ENCODE data around the gene AARS2.

Gene AARS2

GRCh38 chr6:44355640-44356039 is 42.5 kb upstream of the AARS2 start:
- TF ChIP-seq, protein P1, sequence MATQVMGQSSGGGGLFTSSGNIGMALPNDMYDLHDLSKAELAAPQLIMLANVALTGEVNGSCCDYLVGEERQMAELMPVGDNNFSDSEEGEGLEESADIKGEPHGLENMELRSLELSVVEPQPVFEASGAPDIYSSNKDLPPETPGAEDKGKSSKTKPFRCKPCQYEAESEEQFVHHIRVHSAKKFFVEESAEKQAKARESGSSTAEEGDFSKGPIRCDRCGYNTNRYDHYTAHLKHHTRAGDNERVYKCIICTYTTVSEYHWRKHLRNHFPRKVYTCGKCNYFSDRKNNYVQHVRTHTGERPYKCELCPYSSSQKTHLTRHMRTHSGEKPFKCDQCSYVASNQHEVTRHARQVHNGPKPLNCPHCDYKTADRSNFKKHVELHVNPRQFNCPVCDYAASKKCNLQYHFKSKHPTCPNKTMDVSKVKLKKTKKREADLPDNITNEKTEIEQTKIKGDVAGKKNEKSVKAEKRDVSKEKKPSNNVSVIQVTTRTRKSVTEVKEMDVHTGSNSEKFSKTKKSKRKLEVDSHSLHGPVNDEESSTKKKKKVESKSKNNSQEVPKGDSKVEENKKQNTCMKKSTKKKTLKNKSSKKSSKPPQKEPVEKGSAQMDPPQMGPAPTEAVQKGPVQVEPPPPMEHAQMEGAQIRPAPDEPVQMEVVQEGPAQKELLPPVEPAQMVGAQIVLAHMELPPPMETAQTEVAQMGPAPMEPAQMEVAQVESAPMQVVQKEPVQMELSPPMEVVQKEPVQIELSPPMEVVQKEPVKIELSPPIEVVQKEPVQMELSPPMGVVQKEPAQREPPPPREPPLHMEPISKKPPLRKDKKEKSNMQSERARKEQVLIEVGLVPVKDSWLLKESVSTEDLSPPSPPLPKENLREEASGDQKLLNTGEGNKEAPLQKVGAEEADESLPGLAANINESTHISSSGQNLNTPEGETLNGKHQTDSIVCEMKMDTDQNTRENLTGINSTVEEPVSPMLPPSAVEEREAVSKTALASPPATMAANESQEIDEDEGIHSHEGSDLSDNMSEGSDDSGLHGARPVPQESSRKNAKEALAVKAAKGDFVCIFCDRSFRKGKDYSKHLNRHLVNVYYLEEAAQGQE (IDR thresholded peaks at IDR 0.05; ENCODE audit: insufficient read depth in 1 of 2, low read depth in 2 of 2, low read length in 2 of 2), result no peak
- TF ChIP-seq POLR2AphosphoS5 (IDR thresholded peaks at IDR 0.05; ENCODE audit: low read depth, low read length), result no peak
- TF ChIP-seq SIN3A (IDR thresholded peaks at IDR 0.05; ENCODE audit: borderline replicate concordance, insufficient read depth, low read length), result no peak
- TF ChIP-seq TAF1 (IDR thresholded peaks at IDR 0.05; ENCODE audit: borderline replicate concordance, insufficient read depth, low read length), result no peak
- TF ChIP-seq FOXP2 (optimal IDR thresholded peaks at IDR 0.05; ENCODE audit: borderline replicate concordance, extremely low read depth, extremely low read length, insufficient read depth), result no peak

- TF ChIP-seq TAF1 (IDR thresholded peaks at IDR 0.05; ENCODE audit: borderline replicate concordance, insufficient read depth, low read length) (no peak), FOXP2 (optimal IDR thresholded peaks at IDR 0.05; ENCODE audit: borderline replicate concordance, extremely low read depth, extremely low read length, insufficient read depth) (no peak), POLR2AphosphoS5 (IDR thresholded peaks at IDR 0.05; ENCODE audit: low read depth, low read length) (no peak), SIN3A (IDR thresholded peaks at IDR 0.05; ENCODE audit: borderline replicate concordance, insufficient read depth, low read length) (no peak)
- TF ChIP-seq, protein P1 (IDR thresholded peaks at IDR 0.05; ENCODE audit: insufficient read depth in 1 of 2, low read depth in 2 of 2, low read length in 2 of 2), result no peak
Measured at GRCh38 chr6:44353336-44353735, 40.2 kb upstream of the AARS2 start.

DNA sequence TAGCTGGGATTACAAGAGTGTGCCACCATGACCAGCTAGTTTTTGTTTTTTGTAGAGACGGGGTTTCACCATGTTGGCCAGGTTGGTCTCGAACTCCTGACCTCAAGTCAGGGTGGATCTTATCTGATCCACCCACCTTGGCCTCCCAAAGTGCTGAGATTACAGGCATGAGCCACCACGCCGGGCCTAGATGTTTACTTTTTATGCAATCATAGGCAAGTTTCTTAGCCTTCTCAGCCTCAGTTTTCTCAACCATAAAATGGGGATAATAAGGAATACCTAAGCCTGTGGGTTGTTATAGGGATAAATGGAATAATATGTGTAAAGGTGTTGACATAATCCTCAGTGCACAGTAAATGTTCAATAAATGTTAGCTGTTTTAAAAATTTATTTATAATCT is 39.1 kb upstream of the AARS2 start:
- TF ChIP-seq TAF1 (IDR thresholded peaks at IDR 0.05; ENCODE audit: borderline replicate concordance, insufficient read depth, low read length), result no peak
- no peak for TF ChIP-seq SIN3A (IDR thresholded peaks at IDR 0.05; ENCODE audit: borderline replicate concordance, insufficient read depth, low read length)
- TF ChIP-seq, protein P1 (IDR thresholded peaks at IDR 0.05; ENCODE audit: insufficient read depth in 1 of 2, low read depth in 2 of 2, low read length in 2 of 2), result no peak
- no peak for TF ChIP-seq FOXP2 (optimal IDR thresholded peaks at IDR 0.05; ENCODE audit: borderline replicate concordance, extremely low read depth, extremely low read length, insufficient read depth)
- TF ChIP-seq POLR2AphosphoS5 (IDR thresholded peaks at IDR 0.05; ENCODE audit: low read depth, low read length), result no peak

GRCh38 chr6:44349904-44350649 is 36.9 kb upstream of the AARS2 start:
- no peak for TF ChIP-seq FOXP2 (optimal IDR thresholded peaks at IDR 0.05; ENCODE audit: borderline replicate concordance, extremely low read depth, extremely low read length, insufficient read depth)
- TF ChIP-seq POLR2AphosphoS5 (IDR thresholded peaks at IDR 0.05; ENCODE audit: low read depth, low read length), result no peak
- no peak for TF ChIP-seq TAF1 (IDR thresholded peaks at IDR 0.05; ENCODE audit: borderline replicate concordance, insufficient read depth, low read length)
- TF ChIP-seq SIN3A (IDR thresholded peaks at IDR 0.05; ENCODE audit: borderline replicate concordance, insufficient read depth, low read length), result no peak
- TF ChIP-seq, protein P1 (IDR thresholded peaks at IDR 0.05; ENCODE audit: insufficient read depth in 1 of 2, low read depth in 2 of 2, low read length in 2 of 2), result no peak

Data from PFSK-1 (cell line).